HepG2 (cell line): ENCODE data around the gene ZNF264. TPM values are rescaled to one million over a fixed set of nuclear protein-coding genes. Genes with fewer than 3 reads are reported as not detected.

Experiments
- ARNT2 ChIP-seq: sonication (generic); formaldehyde crosslinking; IDR thresholded peaks from 2 replicates; pipeline ENCODE4 v1.8.0; 2022; ENCODE audit warnings: mild to moderate bottlenecking, low read depth, missing genetic modification reagents, moderate library complexity
- CEBPB ChIP-seq: IDR thresholded peaks from 2 replicates; pipeline ENCODE4 v1.6.1; 2011; ENCODE audit warnings: low read depth, low read length, improper control_type of control experiment, borderline replicate concordance
- CENPX ChIP-seq: sonication (generic); formaldehyde crosslinking; IDR thresholded peaks from 2 replicates; pipeline ENCODE4 v1.9.0; 2021; ENCODE audit warnings: mild to moderate bottlenecking, missing genetic modification reagents, moderate library complexity
- ELF1 ChIP-seq: sonication (generic); formaldehyde crosslinking; IDR thresholded peaks from 2 replicates; pipeline ENCODE4 v1.4.0; 2020; ENCODE audit warnings: missing genetic modification reagents
- EP300 ChIP-seq, 3 experiments: sonication (generic) in 1 of 3; formaldehyde crosslinking in 1 of 3; IDR thresholded peaks; 2 replicates each; pipeline versions ENCODE4 v1.5.1 to v1.6.1; 2011 to 2020; ENCODE audit warnings: low read depth in 2 of 3, low read length in 2 of 3, borderline replicate concordance in 1 of 3, improper control_type of control experiment in 1 of 3, mild to moderate bottlenecking in 1 of 3, missing genetic modification reagents in 1 of 3, moderate library complexity in 1 of 3
- FOSL2 ChIP-seq: sonication (generic); formaldehyde crosslinking; IDR thresholded peaks from 2 replicates; pipeline ENCODE4 v1.4.0; 2020; ENCODE audit warnings: missing genetic modification reagents
- HIVEP1 ChIP-seq: sonication (generic); formaldehyde crosslinking; IDR thresholded peaks from 2 replicates; pipeline ENCODE4 v1.4.0; 2020; ENCODE audit warnings: mild to moderate bottlenecking, missing genetic modification reagents
- IRX3 ChIP-seq: sonication (generic); formaldehyde crosslinking; IDR thresholded peaks from 2 replicates; pipeline ENCODE4 v1.8.1; 2023; ENCODE audit warnings: mild to moderate bottlenecking, low read depth, missing genetic modification reagents, borderline replicate concordance
- MATR3 ChIP-seq: sonication (generic); formaldehyde crosslinking; IDR thresholded peaks from 2 replicates; pipeline ENCODE4 v1.4.0; 2020; ENCODE audit warnings: missing genetic modification reagents
- MIXL1 ChIP-seq: IDR thresholded peaks from 2 replicates; pipeline ENCODE4 v1.6.1; 2016
- MTA1 ChIP-seq: sonication (generic); formaldehyde crosslinking; IDR thresholded peaks from 2 replicates; pipeline ENCODE4 v1.4.0; 2020; ENCODE audit warnings: missing genetic modification reagents, mild to moderate bottlenecking, borderline replicate concordance
- NAIF1 ChIP-seq: sonication (generic); formaldehyde crosslinking; IDR thresholded peaks from 2 replicates; pipeline ENCODE4 v1.5.0; 2020; ENCODE audit warnings: mild to moderate bottlenecking, missing genetic modification reagents, borderline replicate concordance
- NFE2L1 ChIP-seq: sonication (generic); formaldehyde crosslinking; IDR thresholded peaks from 2 replicates; pipeline ENCODE4 v1.4.0; 2020; ENCODE audit warnings: missing genetic modification reagents, mild to moderate bottlenecking, borderline replicate concordance
- NFE2L2 ChIP-seq: fragments of 150-350 bp; IDR thresholded peaks from 2 replicates; pipeline ENCODE4 v1.6.1; 2014; ENCODE audit warnings: low read length
- NR2F1 ChIP-seq, 2 experiments: fragments of 450-650 bp in 1 of 2; formaldehyde crosslinking in 1 of 2; IDR thresholded peaks; 2 replicates each; pipeline versions ENCODE4 v1.5.0 to v1.6.1; 2016 to 2020; ENCODE audit warnings: mild to moderate bottlenecking in 1 of 2, missing compliant biosample characterization in 1 of 2, missing genetic modification reagents in 1 of 2, moderate library complexity in 1 of 2
- NR3C1 ChIP-seq: sonication (generic); formaldehyde crosslinking; IDR thresholded peaks from 2 replicates; pipeline ENCODE4 v1.4.0; 2020; ENCODE audit warnings: missing genetic modification reagents
- PAF1 ChIP-seq: IDR thresholded peaks from 2 replicates; pipeline ENCODE4 v1.6.1; 2016; ENCODE audit warnings: missing genetic modification reagents, missing compliant biosample characterization
- REPIN1 ChIP-seq: sonication (generic); formaldehyde crosslinking; IDR thresholded peaks from 2 replicates; pipeline ENCODE4 v1.8.0; 2022; ENCODE audit warnings: missing genetic modification reagents, low read depth, mild to moderate bottlenecking, borderline replicate concordance
- REXO4 ChIP-seq: sonication (generic); formaldehyde crosslinking; IDR thresholded peaks from 2 replicates; pipeline ENCODE4 v1.8.0; 2022; ENCODE audit warnings: missing genetic modification reagents, mild to moderate bottlenecking, borderline replicate concordance
- SCMH1 ChIP-seq: sonication (generic); formaldehyde crosslinking; IDR thresholded peaks from 2 replicates; pipeline ENCODE4 v1.9.0; 2021; ENCODE audit warnings: missing genetic modification reagents, mild to moderate bottlenecking, borderline replicate concordance
- SIX1 ChIP-seq: sonication (generic); formaldehyde crosslinking; IDR thresholded peaks from 2 replicates; pipeline ENCODE4 v1.4.0; 2020; ENCODE audit warnings: missing genetic modification reagents, borderline replicate concordance
- SPEN ChIP-seq: sonication (generic); formaldehyde crosslinking; IDR thresholded peaks from 2 replicates; pipeline ENCODE4 v1.5.1; 2020; ENCODE audit warnings: low read depth, mild to moderate bottlenecking, missing genetic modification reagents
- TP53 ChIP-seq: sonication (generic); formaldehyde crosslinking; conservative IDR thresholded peaks from 2 replicates; pipeline ENCODE4 v1.4.0; 2020; ENCODE audit warnings: missing genetic modification reagents
- U2AF1 ChIP-seq: fragments of 200-400 bp; formaldehyde crosslinking; optimal IDR thresholded peaks from 2 replicates; pipeline ENCODE3; 2017; ENCODE audit warnings: mild to moderate bottlenecking, low read depth, low read length
- ZBTB3 ChIP-seq: sonication (generic); formaldehyde crosslinking; IDR thresholded peaks from 2 replicates; pipeline ENCODE4 v1.4.0; 2020; ENCODE audit warnings: low read depth, mild to moderate bottlenecking, moderate library complexity, missing genetic modification reagents, borderline replicate concordance
- ZFP1 ChIP-seq: IDR thresholded peaks from 2 replicates; pipeline ENCODE4 v1.6.1; 2016
- ZFP36L2 ChIP-seq: sonication (generic); formaldehyde crosslinking; IDR thresholded peaks from 2 replicates; pipeline ENCODE4 v1.4.0; 2020; ENCODE audit warnings: missing genetic modification reagents
- ZMYM2 ChIP-seq: sonication (generic); formaldehyde crosslinking; IDR thresholded peaks from 2 replicates; pipeline ENCODE4 v1.8.0; 2022; ENCODE audit warnings: mild to moderate bottlenecking, missing genetic modification reagents
- ZNF337 ChIP-seq: sonication (generic); formaldehyde crosslinking; IDR thresholded peaks from 2 replicates; pipeline ENCODE4 v1.5.1; 2020; ENCODE audit warnings: missing genetic modification reagents, low read depth, mild to moderate bottlenecking, borderline replicate concordance
- ZNF562 ChIP-seq: sonication (generic); formaldehyde crosslinking; IDR thresholded peaks from 2 replicates; pipeline ENCODE4 v1.8.0; 2022; ENCODE audit warnings: missing genetic modification reagents, borderline replicate concordance
- ZZZ3 ChIP-seq: sonication (generic); formaldehyde crosslinking; IDR thresholded peaks from 2 replicates; pipeline ENCODE4 v1.4.0; 2020; ENCODE audit warnings: missing genetic modification reagents, mild to moderate bottlenecking, borderline replicate concordance
- polyA plus RNA-seq, 8 experiments: library from polyadenylated mRNA; depleted of rRNA in 3 of 8; stranded (reverse) in 7 of 8; unstranded in 1 of 8; fragments of >200 nt; fragmentation: Illumina TruSeq in 4 of 8; extraction: Trizol in 4 of 8; gene quantifications; 2 replicates each; pipeline versions ENCODE4 v1.2.1 to v1.2.3, GENCODE V29; 2011 to 2016; ENCODE audit warnings: low read depth in 4 of 8, missing spikeins in 1 of 8, mixed read lengths in 1 of 8; ENCODE audit not compliant: insufficient read depth in 1 of 8
- total RNA-seq, 5 experiments: library from RNA; depleted of rRNA; stranded (reverse); fragments of >200 nt; fragmentation: Illumina TruSeq; extraction: Trizol; gene quantifications; 2 replicates each; pipeline ENCODE4 v1.2.3, GENCODE V29; 2016; ENCODE audit warnings: low read depth in 1 of 5
- TF ChIP-seq, protein P1 (sequence below): sonication (generic); formaldehyde crosslinking; IDR thresholded peaks from 2 replicates; pipeline ENCODE4 v1.8.0; 2022; ENCODE audit warnings: mild to moderate bottlenecking, missing genetic modification reagents, moderate library complexity

The ZNF264 gene
- total and polyA plus RNA-seq, 2 of the 13 experiments (the other 11 are each of a cell fraction or from before 2014, with no cell fraction given): 3.5 to 17.6 TPM

- TF ChIP-seq NR2F1 (CRISPR knock-in tag; IDR thresholded peaks at IDR 0.05) (no peak; a peak in 1 of 4 replicates), SCMH1 (CRISPR knock-in tag) (no peak), ARNT2 (CRISPR knock-in tag) (0 out of 2 replicates have a peak, but pooled peaks have one; percentile 17), HIVEP1 (CRISPR knock-in tag) (peak; percentile 86; the same call in 1 of the 2 replicates), MTA1 (CRISPR knock-in tag) (no peak), NFE2L2 (no peak), ZNF337 (no peak), TP53 (0 out of 2 replicates have a peak, but pooled peaks have one; percentile 30), IRX3 (CRISPR knock-in tag) (no peak), REXO4 (CRISPR knock-in tag) (no peak), ZBTB3 (CRISPR knock-in tag) (0 out of 2 replicates have a peak, but pooled peaks have one; percentile 68), MATR3 (CRISPR knock-in tag) (no peak), CENPX (CRISPR knock-in tag) (no peak), ZFP1 (CRISPR knock-in tag) (no peak), MIXL1 (no peak), NFE2L1 (CRISPR knock-in tag) (no peak), PAF1 (CRISPR knock-in tag) (no peak), U2AF1 (no peak), ELF1 (peak; percentile 87), SPEN (CRISPR knock-in tag) (peak; percentile 96), NAIF1 (no peak), CEBPB (peak; percentile 49; the same call in 1 of the 2 replicates), REPIN1 (peak; percentile 79), ZZZ3 (CRISPR knock-in tag) (peak; percentile 77; the same call in 1 of the 2 replicates), ZMYM2 (CRISPR knock-in tag) (no peak), FOSL2 (CRISPR knock-in tag) (no peak; the same call in 1 of the 2 replicates), NR3C1 (CRISPR knock-in tag) (no peak), EP300 (IDR thresholded peaks at IDR 0.05; ENCODE audit: low read depth in 2 of 2, low read length in 2 of 2) (no peak), EP300 (CRISPR knock-in tag; IDR thresholded peaks at IDR 0.05; ENCODE audit: borderline replicate concordance) (no peak), ZNF562 (no peak), SIX1 (CRISPR knock-in tag) (no peak; the same call in 1 of the 2 replicates), ZFP36L2 (no peak)
- TF ChIP-seq, protein P1, sequence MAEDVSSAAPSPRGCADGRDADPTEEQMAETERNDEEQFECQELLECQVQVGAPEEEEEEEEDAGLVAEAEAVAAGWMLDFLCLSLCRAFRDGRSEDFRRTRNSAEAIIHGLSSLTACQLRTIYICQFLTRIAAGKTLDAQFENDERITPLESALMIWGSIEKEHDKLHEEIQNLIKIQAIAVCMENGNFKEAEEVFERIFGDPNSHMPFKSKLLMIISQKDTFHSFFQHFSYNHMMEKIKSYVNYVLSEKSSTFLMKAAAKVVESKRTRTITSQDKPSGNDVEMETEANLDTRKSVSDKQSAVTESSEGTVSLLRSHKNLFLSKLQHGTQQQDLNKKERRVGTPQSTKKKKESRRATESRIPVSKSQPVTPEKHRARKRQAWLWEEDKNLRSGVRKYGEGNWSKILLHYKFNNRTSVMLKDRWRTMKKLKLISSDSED (CRISPR knock-in tag): no peak
Observed at GRCh38 chr19:57240311-57241090, 49.2 kb downstream of the ZNF264 start, which contains the start of gene ZNF805 (continued).
